Measurements from ENCODE around the gene MAML2. TPM values are rescaled to one million over a fixed set of nuclear protein-coding genes. Genes with fewer than 3 reads are reported as not detected.

Gene MAML2
- total and polyA plus RNA-seq, 2 of the 8 experiments (the other 6 are each of a cell fraction or from before 2014, with no cell fraction given): 3.8 to 6.6 TPM

- Histone ChIP-seq H3K79me2 (ENCODE audit: control insufficient read depth in 1 of 2, insufficient read depth in 2 of 2, low read length in 2 of 2) (no peaks in the 10 kb centered on the region), H2AK5ac (ENCODE audit: low read depth, low read length) (no peak overlapping the region), H2BK20ac (ENCODE audit: low read length) (no peak overlapping the region), H4K20me1 (replicated peaks in 1 of 2; ENCODE audit: control insufficient read depth in 1 of 2, insufficient read depth in 2 of 2, low read length in 2 of 2) (no peaks in the 10 kb centered on the region), H3K27me3 (replicated peaks in 1 of 4; ENCODE audit: control insufficient read depth in 3 of 4, extremely low read depth in 1 of 4, insufficient read depth in 3 of 4, low read length in 3 of 4) (no peaks in the 10 kb centered on the region), H3K23ac (ENCODE audit: insufficient read length) (no peak overlapping the region), H3K23me2 (ENCODE audit: low read depth, low read length) (no peaks in the 10 kb centered on the region), H2BK5ac (ENCODE audit: low read depth, low read length) (no peak overlapping the region), H3K9me3 (ENCODE audit: insufficient read depth in 2 of 2, low read depth in 1 of 2, low read length in 1 of 2) (no peaks in the 10 kb centered on the region), H3K27ac (ENCODE audit: low read depth, low read length) (no peak overlapping the region), H2BK15ac (ENCODE audit: low read length) (no peak overlapping the region), H4K5ac (ENCODE audit: insufficient read length, low read depth, low read length) (no peak overlapping the region), H3K36me3 (ENCODE audit: control insufficient read depth in 2 of 4, insufficient read depth in 4 of 4, low read length in 3 of 4) (no peaks in the 10 kb centered on the region), H2BK120ac (replicated peaks; ENCODE audit: low read depth, low read length) (no peak overlapping the region), H3K18ac (ENCODE audit: extremely low read depth, low read length) (no peak overlapping the region), H3K4me1 (replicated peaks in 1 of 4; ENCODE audit: control insufficient read depth in 3 of 4, insufficient read depth in 4 of 4, low read length in 3 of 4) (peaks cover 4 to 9% (median 6%) of the 10 kb centered on the region in 4 experiments; a peak in 5 of 7 replicates), H3K9ac (replicated peaks in 1 of 4; ENCODE audit: extremely low read depth in 1 of 4, low read depth in 3 of 4, low read length in 3 of 4) (no peak overlapping the region), H3K56ac (replicated peaks; ENCODE audit: insufficient read length, low read depth, low read length) (no peak overlapping the region), H4K91ac (replicated peaks; ENCODE audit: insufficient read length, low read length) (no peak overlapping the region), H2BK12ac (ENCODE audit: low read depth, low read length) (no peak overlapping the region), H3K14ac (ENCODE audit: insufficient read length) (no peak overlapping the region), H3K4me3 (ENCODE audit: extremely low read depth in 1 of 4, insufficient read depth in 2 of 4, low read depth in 3 of 4, low read length in 4 of 4) (no peak overlapping the region), H3K4me2 (ENCODE audit: insufficient read depth in 1 of 2, low read depth in 2 of 2, low read length in 2 of 2) (no peak overlapping the region), H3K79me1 (ENCODE audit: low read depth, low read length) (no peaks in the 10 kb centered on the region), H4K8ac (ENCODE audit: extremely low read depth, insufficient read depth, low read length) (no peak overlapping the region), H2AFZ (ENCODE audit: low read length) (no peak overlapping the region), H3K4ac (replicated peaks; ENCODE audit: insufficient read length, low read depth, low read length) (no peak overlapping the region)
- CTCF ChIA-PET (ENCODE audit: partially characterized antibody): interaction anchor here (1.1 to 1.9 kb wide), 2 partner anchors 291 to 292 kb away, joined by 3 to 7 read pairs; partner anchors contain the start of gene MAML2
- FAIRE-seq (no peak), DNase-seq (ENCODE audit: low read depth in 1 of 2, low spot score in 2 of 2) (no peak)
- POLR2A ChIA-PET (ENCODE audit: partially characterized antibody): no interaction called here
- WGBS, 2 experiments (ENCODE audit: extremely low coverage in 1 of 2, insufficient coverage in 1 of 2, insufficient read length in 1 of 2, insufficient replicate concordance in 2 of 2, low coverage in 1 of 2, low lambda C conversion rate in 2 of 2, missing lambda C conversion rate in 1 of 2): 77% methylated on average over 1 of the region's 1 CpG; no CpG with 5 or more reads in 1 of the 2 experiments
- TF ChIP-seq POU5F1 (IDR thresholded peaks at IDR 0.05; ENCODE audit: low read depth, low read length) (no peak), TCF12 (IDR thresholded peaks at IDR 0.05; ENCODE audit: low read depth, low read length) (no peak), SIN3A (conservative IDR thresholded peaks at IDR 0.05 in 1 of 2, IDR thresholded peaks at IDR 0.05 in 1 of 2; ENCODE audit: low read depth in 1 of 2, low read length in 2 of 2) (no peak), CHD2 (IDR thresholded peaks at IDR 0.05; ENCODE audit: low read length) (no peak), CTBP2 (IDR thresholded peaks at IDR 0.05; ENCODE audit: borderline replicate concordance, insufficient read depth, insufficient read length, low read length) (no peak), YY1 (IDR thresholded peaks at IDR 0.05; ENCODE audit: low read depth, low read length) (no peak), MAX (IDR thresholded peaks at IDR 0.05) (no peak), ATF3 (IDR thresholded peaks at IDR 0.05; ENCODE audit: insufficient read depth, low read depth, low read length) (no peak), CBX5 (IDR thresholded peaks at IDR 0.05; ENCODE audit: low read depth, low read length) (no peak), JUN (IDR thresholded peaks at IDR 0.05; ENCODE audit: low read depth, low read length) (no peak), SP2 (IDR thresholded peaks at IDR 0.05; ENCODE audit: low read length) (no peak), RXRA (IDR thresholded peaks at IDR 0.05; ENCODE audit: insufficient read depth, low read depth, low read length) (no peak)
These were observed 292.4 kb downstream of the MAML2 start for GRCh38 chr11:96050435-96051182.
